WTC11 (cell line): ENCODE results near the gene VASH1. TPM values are rescaled to one million over a fixed set of nuclear protein-coding genes. Genes with fewer than 3 reads are reported as not detected.

Experiments used
- ATAC-seq: fragments of 200-7000 bp; cut with Tn5 transposase; 2 replicates; pipeline ENCODE4 v1.10.0; 2021; ENCODE audit warnings: mild to moderate bottlenecking, moderate library complexity
- CTCF ChIA-PET: fragments of 300-600 bp; sonication (Branson Sonifier 250); formaldehyde crosslinking; loops from one replicate; lab custom pipeline; 2021; ENCODE audit warnings: antibody characterized with exemption; lab: Charles Lee
- POLR2A ChIA-PET: fragments of 350-600 bp; sonication (Branson Sonifier 250); formaldehyde crosslinking; loops from one replicate; lab custom pipeline; 2021; ENCODE audit warnings: antibody characterized with exemption; lab: Charles Lee
- DNase-seq: peaks from one replicate; pipeline ENCODE4 v3.0.0; 2021; ENCODE audit warnings: low spot score
- H3K27ac Mint-ChIP-seq: 2 replicates; pipeline ENCODE4 v1.8.0; 2021; ENCODE audit warnings: mixed read lengths
- H3K27me3 Mint-ChIP-seq: 2 replicates; pipeline ENCODE4 v1.8.0; 2021; ENCODE audit warnings: low read depth, mild to moderate bottlenecking, moderate library complexity, mixed read lengths
- H3K36me3 Mint-ChIP-seq: 2 replicates; pipeline ENCODE4 v1.8.0; 2021; ENCODE audit warnings: mixed read lengths
- H3K4me1 Mint-ChIP-seq: 2 replicates; pipeline ENCODE4 v1.8.0; 2022; ENCODE audit warnings: mixed read lengths
- H3K4me3 Mint-ChIP-seq: 2 replicates; pipeline ENCODE4 v1.8.0; 2021; ENCODE audit warnings: mild to moderate bottlenecking, moderate library complexity, mixed read lengths
- H3K9me3 Mint-ChIP-seq: 2 replicates; pipeline ENCODE4 v1.8.0; 2021; ENCODE audit warnings: mixed read lengths
- EMX1 ChIP-seq: fragments of 250-450 bp; sonication (Bioruptor Pico); IDR thresholded peaks from 2 replicates; pipeline ENCODE4 v1.8.0; 2021; ENCODE audit warnings: mild to moderate bottlenecking
- GABPB1 ChIP-seq: sonication (generic); formaldehyde crosslinking; IDR thresholded peaks from 2 replicates; pipeline ENCODE4 v1.8.1; 2023; ENCODE audit warnings: mild to moderate bottlenecking, missing genetic modification reagents
- HMGA2 ChIP-seq: fragments of 250-450 bp; sonication (Bioruptor Pico); IDR thresholded peaks from 2 replicates; pipeline ENCODE4 v1.4.0; 2021; ENCODE audit warnings: mild to moderate bottlenecking, moderate library complexity
- PRRX2 ChIP-seq: fragments of 250-450 bp; sonication (Bioruptor Pico); IDR thresholded peaks from 2 replicates; pipeline ENCODE4 v1.8.0; 2021; ENCODE audit warnings: mild to moderate bottlenecking
- SMAD4 ChIP-seq: sonication (generic); formaldehyde crosslinking; IDR thresholded peaks from 2 replicates; pipeline ENCODE4 v1.8.0; 2022; ENCODE audit warnings: mild to moderate bottlenecking, missing genetic modification reagents
- SP1 ChIP-seq: sonication (generic); formaldehyde crosslinking; conservative IDR thresholded peaks from 2 replicates; pipeline ENCODE4 v1.8.1; 2022; ENCODE audit warnings: missing genetic modification reagents
- ZNF121 ChIP-seq: sonication (generic); formaldehyde crosslinking; IDR thresholded peaks from 2 replicates; pipeline ENCODE4 v1.8.0; 2023; ENCODE audit warnings: missing genetic modification reagents
- ZNF396 ChIP-seq: fragments of 250-450 bp; sonication (Bioruptor Pico); IDR thresholded peaks from 2 replicates; pipeline ENCODE4 v1.8.0; 2021; ENCODE audit warnings: mild to moderate bottlenecking, moderate library complexity, borderline replicate concordance
- total RNA-seq: library from RNA; stranded (reverse); gene quantifications from 3 replicates; pipeline ENCODE4 v1.2.3, GENCODE V29; 2021
- TF ChIP-seq, protein P1 (sequence below): sonication (generic); formaldehyde crosslinking; IDR thresholded peaks from 2 replicates; pipeline ENCODE4 v1.8.0; 2022; ENCODE audit warnings: missing genetic modification reagents
- TF ChIP-seq, protein P2 (sequence below): fragments of 250-450 bp; sonication (Bioruptor Pico); conservative IDR thresholded peaks from 2 replicates; pipeline ENCODE4 v1.9.0; 2021; ENCODE audit warnings: mild to moderate bottlenecking
- TF ChIP-seq, protein P3 (sequence below): fragments of 250-450 bp; sonication (Bioruptor Pico); IDR thresholded peaks from 2 replicates; pipeline ENCODE4 v1.9.0; 2021; ENCODE audit warnings: mild to moderate bottlenecking, borderline replicate concordance
- TF ChIP-seq, protein P4 (sequence below): sonication (generic); formaldehyde crosslinking; IDR thresholded peaks from 2 replicates; pipeline ENCODE4 v1.8.0; 2022; ENCODE audit warnings: mild to moderate bottlenecking, missing genetic modification reagents
- TF ChIP-seq, protein P5 (sequence below): sonication (generic); formaldehyde crosslinking; IDR thresholded peaks from 2 replicates; pipeline ENCODE4 v1.8.1; 2022; ENCODE audit warnings: mild to moderate bottlenecking, moderate library complexity, missing genetic modification reagents
- TF ChIP-seq, protein P6 (sequence below): sonication (generic); formaldehyde crosslinking; IDR thresholded peaks from 2 replicates; pipeline ENCODE4 v1.8.1; 2023; ENCODE audit warnings: mild to moderate bottlenecking, missing genetic modification reagents, moderate library complexity

VASH1 gene
- total RNA-seq, 1 experiment from 2014 or later = 7.2 TPM

DNA sequence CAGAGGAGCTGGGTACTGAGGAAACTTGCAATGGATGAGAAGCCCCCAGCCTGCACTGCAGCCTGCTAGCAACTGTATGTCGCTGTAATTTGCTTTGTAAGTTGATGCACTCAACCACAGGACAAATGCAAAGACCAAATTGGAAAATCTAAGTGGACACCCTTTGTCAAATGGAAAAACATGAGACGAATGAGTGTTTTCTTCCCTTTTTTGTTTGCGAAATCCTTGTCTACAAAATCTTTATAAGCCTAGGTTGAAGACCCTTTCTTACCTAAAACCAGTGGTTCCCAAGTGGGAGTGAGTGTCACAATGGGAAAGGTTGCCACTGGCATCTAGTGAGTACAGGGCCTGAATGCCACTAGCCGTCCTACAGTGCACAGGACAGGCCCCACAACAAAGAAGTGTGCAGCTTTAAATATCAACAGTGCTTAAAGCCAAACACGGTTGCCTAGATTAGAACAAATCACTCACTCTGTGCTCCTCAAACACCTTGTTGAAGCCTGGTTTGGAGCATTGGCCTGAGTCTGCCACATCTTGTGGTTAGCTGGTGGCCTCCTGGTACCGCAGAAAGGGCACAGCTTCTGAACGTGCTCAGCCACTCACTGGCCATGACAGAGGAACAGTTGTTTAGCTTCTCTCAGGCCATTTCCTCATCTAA lies 7.6 kb upstream of the VASH1 start:
- ChIA-PET CTCF (interaction anchor here (3.6 kb wide), 1 partner anchor 31 kb away, joined by 13 read pairs; no protein-coding TSS in a partner anchor), POLR2A (no interaction called here)
- H3K4me1 Mint-ChIP-seq = no peaks in the 10 kb centered on the region
- no peak overlapping the region for H3K4me3 Mint-ChIP-seq
- DNase-seq (no peak), ATAC-seq (no peak)
- peaks cover 5% of the 10 kb centered on the region; the same call in 1 of the 2 replicates for H3K36me3 Mint-ChIP-seq
- H3K9me3 Mint-ChIP-seq = no peaks in the 10 kb centered on the region
- no peak for TF ChIP-seq ZNF121 (CRISPR knock-in tag)
- TF ChIP-seq EMX1 (CRISPR knock-in tag) = no peak
- TF ChIP-seq, protein P1, sequence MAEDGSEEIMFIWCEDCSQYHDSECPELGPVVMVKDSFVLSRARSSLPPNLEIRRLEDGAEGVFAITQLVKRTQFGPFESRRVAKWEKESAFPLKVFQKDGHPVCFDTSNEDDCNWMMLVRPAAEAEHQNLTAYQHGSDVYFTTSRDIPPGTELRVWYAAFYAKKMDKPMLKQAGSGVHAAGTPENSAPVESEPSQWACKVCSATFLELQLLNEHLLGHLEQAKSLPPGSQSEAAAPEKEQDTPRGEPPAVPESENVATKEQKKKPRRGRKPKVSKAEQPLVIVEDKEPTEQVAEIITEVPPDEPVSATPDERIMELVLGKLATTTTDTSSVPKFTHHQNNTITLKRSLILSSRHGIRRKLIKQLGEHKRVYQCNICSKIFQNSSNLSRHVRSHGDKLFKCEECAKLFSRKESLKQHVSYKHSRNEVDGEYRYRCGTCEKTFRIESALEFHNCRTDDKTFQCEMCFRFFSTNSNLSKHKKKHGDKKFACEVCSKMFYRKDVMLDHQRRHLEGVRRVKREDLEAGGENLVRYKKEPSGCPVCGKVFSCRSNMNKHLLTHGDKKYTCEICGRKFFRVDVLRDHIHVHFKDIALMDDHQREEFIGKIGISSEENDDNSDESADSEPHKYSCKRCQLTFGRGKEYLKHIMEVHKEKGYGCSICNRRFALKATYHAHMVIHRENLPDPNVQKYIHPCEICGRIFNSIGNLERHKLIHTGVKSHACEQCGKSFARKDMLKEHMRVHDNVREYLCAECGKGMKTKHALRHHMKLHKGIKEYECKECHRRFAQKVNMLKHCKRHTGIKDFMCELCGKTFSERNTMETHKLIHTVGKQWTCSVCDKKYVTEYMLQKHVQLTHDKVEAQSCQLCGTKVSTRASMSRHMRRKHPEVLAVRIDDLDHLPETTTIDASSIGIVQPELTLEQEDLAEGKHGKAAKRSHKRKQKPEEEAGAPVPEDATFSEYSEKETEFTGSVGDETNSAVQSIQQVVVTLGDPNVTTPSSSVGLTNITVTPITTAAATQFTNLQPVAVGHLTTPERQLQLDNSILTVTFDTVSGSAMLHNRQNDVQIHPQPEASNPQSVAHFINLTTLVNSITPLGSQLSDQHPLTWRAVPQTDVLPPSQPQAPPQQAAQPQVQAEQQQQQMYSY = no peak
- TF ChIP-seq PRRX2 (CRISPR knock-in tag) = no peak
- TF ChIP-seq, protein P2, sequence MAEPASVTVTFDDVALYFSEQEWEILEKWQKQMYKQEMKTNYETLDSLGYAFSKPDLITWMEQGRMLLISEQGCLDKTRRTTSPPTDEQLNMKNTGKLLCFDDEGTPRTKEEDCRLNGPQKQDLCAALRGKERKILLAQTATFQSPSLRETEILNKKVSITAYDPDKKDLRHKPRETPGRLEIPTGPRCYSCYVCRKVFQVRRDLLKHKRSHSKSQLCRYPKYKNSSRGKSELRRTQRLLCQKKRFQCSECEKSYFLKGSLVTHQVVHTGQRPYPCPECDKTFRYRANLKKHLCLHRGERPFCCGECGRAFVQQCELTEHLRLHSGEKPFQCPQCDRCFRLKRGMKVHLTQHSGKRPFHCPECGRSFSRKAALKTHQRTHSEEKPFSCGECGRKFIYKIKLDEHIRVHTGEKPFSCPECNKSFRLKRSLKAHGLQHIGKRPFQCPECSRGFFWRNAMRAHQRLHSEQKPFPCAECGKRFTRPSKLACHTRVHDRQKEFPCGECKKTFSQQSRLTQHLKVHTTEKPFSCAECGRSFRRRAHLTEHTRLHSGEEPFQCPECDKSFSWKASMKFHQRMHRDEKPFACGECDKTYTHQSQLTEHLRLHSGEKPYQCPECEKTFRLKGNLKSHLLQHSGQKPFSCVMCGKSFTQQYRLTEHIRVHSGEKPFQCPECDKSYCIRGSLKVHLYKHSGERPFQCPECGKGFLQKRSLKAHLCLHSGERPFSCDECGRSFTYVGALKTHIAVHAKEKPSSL (CRISPR knock-in tag) = no peak
- TF ChIP-seq ZNF396 = no peak
- TF ChIP-seq, protein P3, sequence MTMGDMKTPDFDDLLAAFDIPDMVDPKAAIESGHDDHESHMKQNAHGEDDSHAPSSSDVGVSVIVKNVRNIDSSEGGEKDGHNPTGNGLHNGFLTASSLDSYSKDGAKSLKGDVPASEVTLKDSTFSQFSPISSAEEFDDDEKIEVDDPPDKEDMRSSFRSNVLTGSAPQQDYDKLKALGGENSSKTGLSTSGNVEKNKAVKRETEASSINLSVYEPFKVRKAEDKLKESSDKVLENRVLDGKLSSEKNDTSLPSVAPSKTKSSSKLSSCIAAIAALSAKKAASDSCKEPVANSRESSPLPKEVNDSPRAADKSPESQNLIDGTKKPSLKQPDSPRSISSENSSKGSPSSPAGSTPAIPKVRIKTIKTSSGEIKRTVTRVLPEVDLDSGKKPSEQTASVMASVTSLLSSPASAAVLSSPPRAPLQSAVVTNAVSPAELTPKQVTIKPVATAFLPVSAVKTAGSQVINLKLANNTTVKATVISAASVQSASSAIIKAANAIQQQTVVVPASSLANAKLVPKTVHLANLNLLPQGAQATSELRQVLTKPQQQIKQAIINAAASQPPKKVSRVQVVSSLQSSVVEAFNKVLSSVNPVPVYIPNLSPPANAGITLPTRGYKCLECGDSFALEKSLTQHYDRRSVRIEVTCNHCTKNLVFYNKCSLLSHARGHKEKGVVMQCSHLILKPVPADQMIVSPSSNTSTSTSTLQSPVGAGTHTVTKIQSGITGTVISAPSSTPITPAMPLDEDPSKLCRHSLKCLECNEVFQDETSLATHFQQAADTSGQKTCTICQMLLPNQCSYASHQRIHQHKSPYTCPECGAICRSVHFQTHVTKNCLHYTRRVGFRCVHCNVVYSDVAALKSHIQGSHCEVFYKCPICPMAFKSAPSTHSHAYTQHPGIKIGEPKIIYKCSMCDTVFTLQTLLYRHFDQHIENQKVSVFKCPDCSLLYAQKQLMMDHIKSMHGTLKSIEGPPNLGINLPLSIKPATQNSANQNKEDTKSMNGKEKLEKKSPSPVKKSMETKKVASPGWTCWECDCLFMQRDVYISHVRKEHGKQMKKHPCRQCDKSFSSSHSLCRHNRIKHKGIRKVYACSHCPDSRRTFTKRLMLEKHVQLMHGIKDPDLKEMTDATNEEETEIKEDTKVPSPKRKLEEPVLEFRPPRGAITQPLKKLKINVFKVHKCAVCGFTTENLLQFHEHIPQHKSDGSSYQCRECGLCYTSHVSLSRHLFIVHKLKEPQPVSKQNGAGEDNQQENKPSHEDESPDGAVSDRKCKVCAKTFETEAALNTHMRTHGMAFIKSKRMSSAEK = no peak
- peaks cover 25% of the 10 kb centered on the region for H3K27me3 Mint-ChIP-seq
- no peak overlapping the region for H3K27ac Mint-ChIP-seq

DNA sequence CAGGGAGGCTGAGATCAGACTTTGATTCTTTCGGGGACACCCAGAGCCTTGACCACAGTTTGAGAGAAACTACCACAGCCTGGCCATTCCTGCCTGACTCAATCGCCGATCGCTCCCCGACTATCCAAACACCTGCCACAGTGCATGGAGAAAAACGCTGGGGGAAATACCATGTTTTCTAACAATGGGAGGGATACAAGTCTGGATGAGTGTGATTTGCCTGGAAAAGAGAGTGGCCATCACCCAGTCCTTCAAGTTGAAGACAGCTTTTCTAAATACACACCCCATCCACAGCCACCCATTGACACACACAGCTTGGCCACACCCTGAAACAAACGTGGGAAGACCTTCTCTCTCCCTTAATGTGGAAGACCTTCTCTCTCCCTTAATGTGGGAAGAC lies 6.7 kb upstream of the VASH1 start:
- H3K27me3 Mint-ChIP-seq = peaks cover 30% of the 10 kb centered on the region
- TF ChIP-seq SP1 (CRISPR knock-in tag) (no peak), HMGA2 (CRISPR knock-in tag) (no peak), SMAD4 (no peak), GABPB1 (CRISPR knock-in tag) (no peak)
- TF ChIP-seq, protein P4, sequence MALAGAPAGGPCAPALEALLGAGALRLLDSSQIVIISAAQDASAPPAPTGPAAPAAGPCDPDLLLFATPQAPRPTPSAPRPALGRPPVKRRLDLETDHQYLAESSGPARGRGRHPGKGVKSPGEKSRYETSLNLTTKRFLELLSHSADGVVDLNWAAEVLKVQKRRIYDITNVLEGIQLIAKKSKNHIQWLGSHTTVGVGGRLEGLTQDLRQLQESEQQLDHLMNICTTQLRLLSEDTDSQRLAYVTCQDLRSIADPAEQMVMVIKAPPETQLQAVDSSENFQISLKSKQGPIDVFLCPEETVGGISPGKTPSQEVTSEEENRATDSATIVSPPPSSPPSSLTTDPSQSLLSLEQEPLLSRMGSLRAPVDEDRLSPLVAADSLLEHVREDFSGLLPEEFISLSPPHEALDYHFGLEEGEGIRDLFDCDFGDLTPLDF (CRISPR knock-in tag) = no peak
- TF ChIP-seq, protein P5, sequence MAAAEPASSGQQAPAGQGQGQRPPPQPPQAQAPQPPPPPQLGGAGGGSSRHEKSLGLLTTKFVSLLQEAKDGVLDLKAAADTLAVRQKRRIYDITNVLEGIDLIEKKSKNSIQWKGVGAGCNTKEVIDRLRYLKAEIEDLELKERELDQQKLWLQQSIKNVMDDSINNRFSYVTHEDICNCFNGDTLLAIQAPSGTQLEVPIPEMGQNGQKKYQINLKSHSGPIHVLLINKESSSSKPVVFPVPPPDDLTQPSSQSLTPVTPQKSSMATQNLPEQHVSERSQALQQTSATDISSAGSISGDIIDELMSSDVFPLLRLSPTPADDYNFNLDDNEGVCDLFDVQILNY (CRISPR knock-in tag) = no peak
- TF ChIP-seq, protein P6, sequence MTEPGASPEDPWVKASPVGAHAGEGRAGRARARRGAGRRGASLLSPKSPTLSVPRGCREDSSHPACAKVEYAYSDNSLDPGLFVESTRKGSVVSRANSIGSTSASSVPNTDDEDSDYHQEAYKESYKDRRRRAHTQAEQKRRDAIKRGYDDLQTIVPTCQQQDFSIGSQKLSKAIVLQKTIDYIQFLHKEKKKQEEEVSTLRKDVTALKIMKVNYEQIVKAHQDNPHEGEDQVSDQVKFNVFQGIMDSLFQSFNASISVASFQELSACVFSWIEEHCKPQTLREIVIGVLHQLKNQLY (CRISPR knock-in tag) = no peak
- ATAC-seq (no peak), DNase-seq (no peak)
- no peak overlapping the region for H3K27ac Mint-ChIP-seq
- ChIA-PET CTCF (interaction anchor here (2.6 to 3.6 kb wide), 2 partner anchors 30 to 44 kb away, joined by 10 to 13 read pairs; no protein-coding TSS in a partner anchor), POLR2A (no interaction called here)
- H3K4me1 Mint-ChIP-seq = no peaks in the 10 kb centered on the region
- H3K9me3 Mint-ChIP-seq = no peaks in the 10 kb centered on the region
- H3K36me3 Mint-ChIP-seq = no peaks in the 10 kb centered on the region
- H3K4me3 Mint-ChIP-seq = no peak overlapping the region
